GM18507 (cell line): Measurements from ENCODE around the gene TRIM56.
"Not testable (repeated sequence)": the region's sequence is repeated elsewhere in the genome, so short reads cannot be mapped to it uniquely, and the experiment has no call there.

Experiments
- DNase-seq: peaks from one replicate; pipeline ENCODE4 v3.0.0; 2011; ENCODE audit warnings: low read depth; ENCODE audit not compliant: insufficient read length; ENCODE audit errors: extremely low spot score
- FAIRE-seq: peaks from 2 replicates; lab custom pipeline; 2011; peaks lifted over from hg19 to GRCh38; lab: Jason Lieb, UNC

The TRIM56 gene

GRCh38 chr7:101088858-101089529, 3.7 kb downstream of the TRIM56 start:
- no peak for FAIRE-seq
- no peak for DNase-seq

- FAIRE-seq: no peak
Observed at GRCh38 chr7:101089876-101090275, 4.6 kb downstream of the TRIM56 start.

GRCh38 chr7:101092266-101092905, 7.1 kb downstream of the TRIM56 start:
- DNase-seq, FAIRE-seq: not testable (repeated sequence)

More at GRCh38 chr7:101089876-101090275, 4.6 kb downstream of the TRIM56 start:
- DNase-seq: no peak

- FAIRE-seq: no peak
- DNase-seq: no peak
Observed at GRCh38 chr7:101093906-101094305, 8.6 kb downstream of the TRIM56 start.

GRCh38 chr7:101094376-101094775, 9.1 kb downstream of the TRIM56 start:
- no peak for FAIRE-seq

GRCh38 chr7:101094791-101095375, 9.6 kb downstream of the TRIM56 start:
- peak; percentile 59 for FAIRE-seq
- no peak for DNase-seq

More at GRCh38 chr7:101094376-101094775, 9.1 kb downstream of the TRIM56 start:
- DNase-seq: no peak

- no peak for FAIRE-seq
Observed at GRCh38 chr7:101096331-101096956, 11.2 kb downstream of the TRIM56 start.

GRCh38 chr7:101096957-101097347, 11.7 kb downstream of the TRIM56 start:
- DNase-seq (no peak), FAIRE-seq (no peak)

More at GRCh38 chr7:101096331-101096956, 11.2 kb downstream of the TRIM56 start:
- no peak for DNase-seq

GRCh38 chr7:101097561-101097960, 12.3 kb downstream of the TRIM56 start:
- DNase-seq (no peak), FAIRE-seq (no peak)

GRCh38 chr7:101099969-101100781, 14.9 kb downstream of the TRIM56 start:
- DNase-seq (no peak), FAIRE-seq (no peak)

GRCh38 chr7:101100858-101101847, 15.9 kb downstream of the TRIM56 start:
- FAIRE-seq (no peak), DNase-seq (no peak)

GRCh38 chr7:101102026-101102425, 16.7 kb downstream of the TRIM56 start:
- DNase-seq (no peak), FAIRE-seq (no peak)

- not testable (repeated sequence) for DNase-seq, FAIRE-seq
Observed at GRCh38 chr7:101103701-101104100, 18.4 kb downstream of the TRIM56 start.

- FAIRE-seq (no peak), DNase-seq (no peak)
Observed at GRCh38 chr7:101104193-101104713, 19.0 kb downstream of the TRIM56 start.

- FAIRE-seq (no peak), DNase-seq (no peak)
Observed at GRCh38 chr7:101104799-101105198, 19.5 kb downstream of the TRIM56 start.

GRCh38 chr7:101105248-101105647, 20.0 kb downstream of the TRIM56 start:
- not testable (repeated sequence) for FAIRE-seq, DNase-seq

GRCh38 chr7:101106386-101106785, 21.1 kb downstream of the TRIM56 start:
- DNase-seq: no peak
- FAIRE-seq: no peak

GRCh38 chr7:101108330-101108857, 23.1 kb downstream of the TRIM56 start:
- FAIRE-seq (no peak), DNase-seq (peak; percentile 48)
